Hippocampal formation (tissue), 2 donors: Measurements from ENCODE around the gene POLR3G.

Source experiments
- DNase-seq, 2 donors: peaks; one replicate each; lab custom pipeline; 2025; lab: John Stamatoyannopoulos, UW

Gene POLR3G

DNA sequence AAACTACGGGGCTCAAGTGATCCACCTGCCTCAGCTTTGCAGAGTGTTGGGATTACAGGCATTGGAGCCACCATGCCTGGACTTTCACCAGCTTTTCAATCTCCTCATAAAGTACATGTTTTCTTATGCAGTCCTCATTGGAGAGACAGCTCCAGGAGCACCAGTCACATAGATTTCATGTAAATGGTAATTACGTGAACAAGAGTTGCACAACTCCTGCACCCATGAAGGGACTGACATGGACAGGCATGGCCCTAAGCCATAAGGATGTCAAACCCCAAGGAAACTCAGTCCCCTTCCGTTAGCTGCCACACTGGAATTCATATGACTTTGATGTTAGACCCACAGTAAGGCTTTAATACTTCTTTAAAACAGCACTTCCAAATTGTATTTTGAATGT is 76.3 kb downstream of the POLR3G start:
- DNase-seq: no peak

DNA sequence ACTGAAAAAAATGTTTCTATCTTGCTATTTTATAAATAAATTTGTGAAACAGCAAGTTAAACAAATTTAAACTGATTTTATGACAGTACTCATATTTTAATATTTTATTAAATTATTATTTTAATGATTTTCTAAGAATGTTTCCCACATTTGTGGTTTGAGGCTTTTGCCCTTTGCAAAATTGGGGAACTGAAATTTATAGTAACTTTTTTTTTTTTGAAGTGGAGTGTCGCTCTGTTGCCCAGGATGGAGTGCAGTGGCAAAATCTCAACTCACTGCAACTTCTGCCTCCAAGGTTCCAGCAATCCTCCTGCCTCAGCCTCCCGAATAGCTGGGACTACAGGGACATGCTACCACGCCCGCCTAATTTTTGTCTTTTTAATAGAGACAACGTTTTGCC is 76.7 kb downstream of the POLR3G start:
- DNase-seq: no peak

DNA sequence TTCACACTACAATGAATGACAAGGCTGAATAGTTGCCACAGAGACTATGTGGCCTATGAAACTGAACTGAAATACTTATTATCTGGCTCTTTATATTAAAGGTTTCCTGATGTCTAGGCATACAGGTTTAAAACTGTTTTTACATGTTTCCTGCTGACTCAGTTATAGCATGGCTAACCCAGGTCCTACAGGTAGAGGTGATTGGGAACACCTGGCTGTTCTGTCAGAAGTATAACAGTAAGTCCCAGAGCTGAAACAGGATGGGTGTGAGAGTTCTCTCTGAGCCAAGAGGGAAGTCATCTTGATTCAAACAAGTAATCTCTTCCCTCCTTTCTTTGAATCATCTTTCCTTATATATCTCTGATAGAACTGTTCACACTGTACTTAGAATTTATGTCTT is 79.0 kb downstream of the POLR3G start:
- DNase-seq: no peak

DNA sequence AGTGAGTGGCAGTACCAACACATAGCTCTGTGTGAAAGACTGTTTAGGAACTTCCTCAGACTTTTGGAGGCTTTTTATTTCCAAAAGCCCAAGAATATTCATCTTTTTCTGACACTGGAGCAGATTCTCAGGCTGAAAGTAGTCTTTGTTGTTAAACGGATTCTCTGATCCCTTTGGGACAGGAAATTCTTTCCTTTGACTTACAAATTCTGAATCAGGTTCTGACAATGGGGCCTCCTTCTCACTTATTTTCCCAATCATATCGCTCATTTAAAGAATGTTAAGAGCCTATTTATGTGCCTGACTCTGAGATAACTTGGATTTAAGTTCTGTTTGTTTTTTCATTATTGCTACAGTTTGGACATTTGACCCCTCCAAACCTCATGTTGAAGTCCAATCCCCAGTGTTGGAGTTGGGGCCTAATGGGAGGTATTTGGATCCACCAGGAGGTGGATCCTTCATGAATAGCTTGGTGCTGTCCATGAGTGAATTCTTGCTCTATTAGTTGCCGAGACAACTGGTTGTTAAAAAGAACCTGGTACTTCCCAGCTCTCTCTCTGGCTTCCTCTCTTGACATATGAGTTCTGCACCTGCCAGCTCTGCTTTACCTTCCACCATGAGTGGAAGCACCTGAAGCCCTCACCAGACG is 79.8 kb downstream of the POLR3G start:
- no peak for DNase-seq

DNA sequence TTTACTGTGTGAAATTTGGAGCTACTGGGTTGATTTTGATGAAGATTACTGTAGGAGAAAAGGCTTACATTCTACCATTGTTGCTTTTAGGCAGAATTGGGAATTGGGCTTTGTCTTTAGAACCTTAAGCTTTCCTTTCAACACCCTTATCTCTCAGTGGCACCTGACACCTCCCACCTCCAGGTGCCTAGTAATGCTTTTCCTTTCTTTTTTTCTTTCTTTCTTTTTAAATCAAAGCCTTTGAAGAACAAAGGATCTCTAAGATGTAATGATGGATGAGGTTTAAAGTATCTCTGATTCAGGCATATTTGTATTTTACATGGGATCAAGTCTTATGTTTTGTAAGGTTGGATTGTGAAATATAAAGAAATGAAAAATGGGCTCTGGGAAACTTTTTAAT is 81.0 kb downstream of the POLR3G start:
- no peak for DNase-seq

DNA sequence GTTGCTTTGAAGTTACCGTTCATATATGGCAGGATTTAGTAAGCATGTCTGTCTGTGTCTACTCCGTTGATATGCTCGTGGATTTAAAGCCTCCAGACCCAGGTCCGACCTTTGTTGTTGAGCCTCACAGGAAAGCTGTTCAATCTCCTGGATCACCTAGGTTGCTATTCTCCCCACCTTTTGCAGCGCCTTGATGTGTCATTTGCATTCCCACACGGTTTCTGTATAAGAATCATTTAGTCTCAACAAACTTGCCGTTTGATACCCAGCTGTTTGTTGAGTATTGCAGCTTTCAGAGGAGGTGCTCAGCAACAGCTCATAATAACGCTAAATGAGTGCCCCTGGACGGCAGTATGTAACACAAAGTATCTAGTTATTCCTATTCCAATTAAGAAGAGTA is 82.7 kb downstream of the POLR3G start:
- no peak for DNase-seq

DNA sequence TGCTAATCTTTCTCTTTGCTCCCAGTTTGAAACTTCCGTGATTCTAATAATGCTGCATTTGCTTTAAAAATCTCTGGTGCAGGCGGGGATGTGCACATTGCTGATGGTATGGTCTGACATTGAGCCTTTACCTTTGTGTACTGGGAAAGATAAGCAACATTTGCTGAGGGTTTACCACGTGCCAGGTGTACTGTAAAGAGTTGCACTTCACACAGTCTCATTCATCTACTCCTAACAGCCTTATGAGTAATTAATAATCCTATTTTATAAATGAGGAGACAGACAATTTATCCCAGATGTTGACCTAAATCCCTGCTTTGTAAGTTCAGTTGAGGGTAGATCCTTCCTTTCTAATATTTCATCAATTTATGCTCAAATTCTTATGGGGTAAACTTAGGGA is 83.2 kb downstream of the POLR3G start:
- no peak for DNase-seq

DNA sequence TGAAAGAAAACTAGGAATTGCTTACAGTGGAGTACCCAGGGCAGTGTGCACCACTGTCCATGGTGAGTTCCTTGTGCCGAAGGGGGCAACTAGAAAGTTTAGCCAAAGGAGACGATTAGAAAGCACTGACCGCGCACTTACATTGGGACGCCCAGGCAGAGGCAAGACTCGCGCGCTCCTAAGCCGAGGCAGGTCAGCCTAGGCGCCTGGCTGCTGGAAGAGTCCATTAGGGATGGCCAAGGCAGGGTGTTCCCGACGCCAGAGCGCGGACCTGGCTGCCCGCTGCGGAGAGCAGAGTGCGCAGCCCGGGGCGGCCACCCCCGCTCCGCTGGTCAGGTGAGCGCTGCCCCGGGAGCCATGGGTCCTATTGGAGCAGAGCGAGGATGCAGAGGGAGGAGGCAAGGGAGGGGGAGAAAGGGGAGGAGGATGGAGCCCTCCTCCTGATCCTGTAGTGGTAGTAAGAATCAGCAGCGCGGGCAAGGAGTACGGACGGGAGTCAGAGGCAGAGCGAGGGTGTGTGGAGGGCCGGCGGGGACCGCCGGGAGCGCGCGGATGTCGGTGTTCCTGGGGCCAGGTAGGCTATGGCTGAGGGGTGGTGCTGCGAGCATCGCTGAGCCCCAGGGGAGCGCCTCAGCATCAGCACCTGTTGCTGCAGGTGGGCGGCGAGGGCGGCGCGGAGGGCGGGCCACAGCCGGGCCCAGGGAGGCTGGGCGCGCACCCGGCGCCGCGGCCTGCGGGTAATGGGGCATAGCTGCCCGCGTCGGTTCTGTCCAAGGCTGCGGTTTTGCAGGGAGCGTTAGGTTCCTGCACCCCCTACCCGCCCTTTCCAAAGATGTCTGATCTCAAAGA is 83.9 kb downstream of the POLR3G start, which contains the start of gene ADGRV1:
Gene ADGRV1, plus strand, starts transcription at position 454 of the 849 bp plus-strand sequence. Its CDS starts 99 bp downstream, at position 553.
- peak; percentile 56 to 57 for DNase-seq

DNA sequence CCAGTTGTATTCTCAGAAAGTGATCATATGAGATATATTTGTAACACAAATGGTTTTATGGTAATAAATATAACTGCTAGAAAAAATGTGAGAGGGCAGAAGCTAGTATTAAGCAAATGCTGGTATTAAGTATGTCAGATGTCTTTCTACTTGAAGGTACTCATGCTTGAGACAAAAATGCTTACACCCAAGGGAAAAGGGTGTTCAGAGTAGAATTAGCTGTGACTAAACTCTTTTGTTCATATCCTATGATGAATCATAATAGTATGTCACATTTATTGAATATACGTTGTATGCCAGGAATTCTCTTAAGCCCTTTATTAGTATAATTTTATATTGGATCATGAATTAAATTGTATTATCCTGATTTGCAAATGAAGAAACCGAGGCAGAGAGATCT is 86.1 kb downstream of the POLR3G start:
- no peak for DNase-seq

DNA sequence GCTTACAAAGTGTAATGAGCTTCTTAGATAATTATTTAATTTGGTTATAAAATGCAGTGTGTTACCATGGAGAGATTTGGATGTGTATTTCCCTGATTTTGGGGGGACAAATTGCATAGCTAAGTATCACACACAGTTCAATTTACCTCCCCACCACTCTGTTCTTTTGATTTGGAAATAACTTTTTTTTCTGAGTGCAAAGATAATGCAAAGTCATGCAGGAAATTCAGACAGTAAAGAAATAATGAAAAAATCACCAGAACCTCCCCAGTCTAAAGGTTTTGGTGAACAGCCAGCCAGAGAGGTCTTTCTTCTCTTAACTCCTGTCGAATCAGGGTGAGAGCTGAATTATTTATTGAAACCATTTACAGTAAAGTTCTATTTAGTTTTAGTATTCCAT is 87.1 kb downstream of the POLR3G start:
- no peak for DNase-seq

DNA sequence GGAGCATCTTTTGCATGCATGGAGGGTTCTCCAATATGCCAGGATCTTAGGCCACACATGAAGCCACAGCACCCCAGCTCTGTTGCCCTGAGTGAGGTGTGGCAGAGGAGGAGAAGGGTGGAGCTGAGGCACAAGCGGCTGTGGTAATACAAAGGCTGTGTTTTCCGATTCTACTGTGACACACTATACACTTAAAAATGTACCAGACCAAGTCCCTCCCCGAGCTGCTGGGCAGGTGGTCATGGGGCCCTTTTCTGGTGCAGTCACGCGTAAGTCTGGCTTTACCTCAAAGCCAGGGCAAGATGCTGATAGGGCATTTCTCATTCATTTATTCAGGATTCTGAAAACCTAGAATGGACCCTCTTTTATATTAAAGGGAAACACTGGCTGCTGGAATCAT is 87.7 kb downstream of the POLR3G start:
- no peak for DNase-seq

DNA sequence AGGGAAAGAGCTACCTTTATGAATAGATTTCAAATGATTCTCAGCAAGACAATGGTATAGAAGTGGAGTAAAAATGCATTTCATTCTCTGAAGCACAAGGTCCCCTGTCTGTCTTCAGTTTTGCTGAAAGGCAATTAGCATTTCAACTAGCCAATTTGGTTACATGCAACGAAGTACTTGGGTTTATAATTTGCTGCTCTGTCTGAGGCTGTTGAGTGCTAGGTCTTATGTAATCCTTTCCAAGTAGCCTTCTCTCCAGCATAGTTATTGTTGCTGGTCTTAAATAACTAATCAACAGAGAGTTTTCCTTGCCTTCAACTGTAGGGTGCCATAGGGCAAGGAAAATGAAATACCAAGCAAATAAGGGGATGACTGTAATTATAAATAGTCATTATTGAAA is 88.4 kb downstream of the POLR3G start:
- no peak for DNase-seq
